AG04450 (cell line): ENCODE measurements around the gene TRRAP. TPM values are rescaled to one million over a fixed set of nuclear protein-coding genes. Genes with fewer than 3 reads are reported as not detected.

Experiments
- CTCF ChIA-PET: fragments of 300-600, 350-600 bp; formaldehyde crosslinking; extraction: SDS; loops from one replicate; lab custom pipeline; 2022; ENCODE audit warnings: antibody characterized with exemption, inconsistent platforms; lab: Charles Lee
- POLR2A ChIA-PET: fragments of 350-600 bp; formaldehyde crosslinking; extraction: SDS; loops from one replicate; lab custom pipeline; 2021; ENCODE audit warnings: antibody characterized with exemption, inconsistent platforms; lab: Yijun Ruan, JAX
- DNase-seq: peaks from one replicate; pipeline ENCODE4 v3.0.0-alpha.2; 2011; ENCODE audit warnings: low read depth, low spot score
- H3K27ac ChIP-seq: one replicate; pipeline ENCODE4 v1.5.1; 2012; ENCODE audit warnings: low read depth, low read length, control low read depth
- H3K27me3 ChIP-seq: one replicate; pipeline ENCODE4 v1.6.0; 2012; ENCODE audit warnings: low read length; ENCODE audit not compliant: control insufficient read depth, insufficient read depth
- H3K4me3 ChIP-seq: 2 replicates; pipeline ENCODE4 v1.5.1; 2011; ENCODE audit warnings: mild to moderate bottlenecking, low read depth, low read length, control low read depth
- H3K9me3 ChIP-seq: 2 replicates; pipeline ENCODE4 v1.5.1; 2012; ENCODE audit warnings: low read length; ENCODE audit not compliant: control insufficient read depth, insufficient read depth
- CTCF ChIP-seq: IDR thresholded peaks from 2 replicates; pipeline ENCODE4 v1.5.1; 2011; ENCODE audit warnings: low read depth, low read length, control low read depth, inconsistent platforms
- polyA plus RNA-seq: library from polyadenylated mRNA; depleted of rRNA; stranded (reverse); fragments of >200 nt; gene quantifications from 2 replicates; pipeline ENCODE4 v1.2.3, GENCODE V29; 2011

TRRAP gene
- polyA plus RNA-seq, 1 experiment = 20.6 TPM

GRCh38 chr7:99003419-99003818 is 125.1 kb downstream of the TRRAP start:
- TF ChIP-seq CTCF = no peak
- ChIA-PET POLR2A (interaction anchor here (0.7 kb wide), 1 partner anchor 398 kb away, joined by 3 read pairs; no protein-coding TSS in a partner anchor), CTCF (interaction anchor here (1.2 kb wide), 1 partner anchor 33 kb away, joined by 4 read pairs; no protein-coding TSS in a partner anchor)
- Histone ChIP-seq H3K27ac (no peak overlapping the region), H3K27me3 (no peaks in the 10 kb centered on the region), H3K9me3 (peaks cover 3% of the 10 kb centered on the region; the same call in 1 of the 2 replicates), H3K4me3 (no peak overlapping the region)
- no peak for DNase-seq

- Histone ChIP-seq H3K27me3 (no peaks in the 10 kb centered on the region), H3K4me3 (no peak overlapping the region), H3K9me3 (peaks cover 3% of the 10 kb centered on the region; the same call in 1 of the 2 replicates), H3K27ac (no peak overlapping the region)
- no peak for TF ChIP-seq CTCF
- no peak for DNase-seq
- ChIA-PET POLR2A (interaction anchor here (0.7 kb wide), 1 partner anchor 398 kb away, joined by 3 read pairs; no protein-coding TSS in a partner anchor), CTCF (no interaction called here)
Observed at GRCh38 chr7:99004216-99004615, 125.9 kb downstream of the TRRAP start.

- no peak for DNase-seq
- peaks cover 3% of the 10 kb centered on the region; the same call in 1 of the 2 replicates for H3K9me3 ChIP-seq
- no peak overlapping the region for H3K27ac ChIP-seq
- POLR2A ChIA-PET = no interaction called here
- TF ChIP-seq CTCF = no peak
- CTCF ChIA-PET = interaction anchor here (0.5 to 0.6 kb wide), 2 partner anchors 62 to 1141 kb away, joined by 3 read pairs; no protein-coding TSS in a partner anchor
- H3K27me3 ChIP-seq = no peaks in the 10 kb centered on the region
- no peak overlapping the region for H3K4me3 ChIP-seq
Observed at GRCh38 chr7:99004781-99005500, 126.6 kb downstream of the TRRAP start.

- Histone ChIP-seq H3K27me3 (no peaks in the 10 kb centered on the region), H3K4me3 (no peak overlapping the region), H3K9me3 (no peaks in the 10 kb centered on the region), H3K27ac (no peak overlapping the region)
- no peak for DNase-seq
- POLR2A ChIA-PET = no interaction called here
- no peak for TF ChIP-seq CTCF
- CTCF ChIA-PET = interaction anchor here (0.6 kb wide), 1 partner anchor 1142 kb away, joined by 3 read pairs; no protein-coding TSS in a partner anchor
Observed at GRCh38 chr7:99005776-99006175, 127.4 kb downstream of the TRRAP start.
